Loucy (cell line): ENCODE measurements around the gene ELMOD2.

ENCODE experiments used
- H2AFZ ChIP-seq: fragments of 200-600 bp; sonication (generic); 2 replicates; pipeline ENCODE4 v1.6.0; 2016; ENCODE audit warnings: antibody characterized with exemption, mild to moderate bottlenecking, low read length, moderate library complexity
- H3F3A ChIP-seq: fragments of 200-600 bp; 2 replicates; pipeline ENCODE4 v1.6.0; 2016; ENCODE audit warnings: antibody characterized with exemption, low read depth, mild to moderate bottlenecking
- H3K27me3 ChIP-seq: fragments of 200-600 bp; sonication (generic); 2 replicates; pipeline ENCODE4 v1.6.1; 2014; ENCODE audit warnings: low read length, mild to moderate bottlenecking; ENCODE audit not compliant: insufficient read depth, poor library complexity, severe bottlenecking
- H3K36me3 ChIP-seq: fragments of 200-600 bp; sonication (generic); 2 replicates; pipeline ENCODE4 v1.6.1; 2016; ENCODE audit warnings: low read length; ENCODE audit not compliant: insufficient read depth
- H3K4me1 ChIP-seq: fragments of 200-600 bp; sonication (generic); 2 replicates; pipeline ENCODE4 v1.5.1; 2014; ENCODE audit warnings: low read length, mild to moderate bottlenecking; ENCODE audit not compliant: insufficient read depth, poor library complexity, severe bottlenecking
- H3K4me2 ChIP-seq: fragments of 200-600 bp; sonication (generic); 2 replicates; pipeline ENCODE4 v1.6.0; 2014; ENCODE audit warnings: antibody characterized with exemption, low read length, low read depth, mild to moderate bottlenecking; ENCODE audit not compliant: poor library complexity, severe bottlenecking
- H3K4me3 ChIP-seq: fragments of 200-600 bp; sonication (generic); 2 replicates; pipeline ENCODE4 v1.5.1; 2014; ENCODE audit warnings: low read length, mild to moderate bottlenecking, mixed read lengths; ENCODE audit not compliant: poor library complexity, severe bottlenecking
- H3K79me2 ChIP-seq: fragments of 200-600 bp; sonication (generic); 2 replicates; pipeline ENCODE4 v1.6.1; 2014; ENCODE audit warnings: low read length; ENCODE audit not compliant: insufficient read depth
- H3K9ac ChIP-seq: fragments of 200-600 bp; sonication (generic); 2 replicates; pipeline ENCODE4 v1.6.0; 2014; ENCODE audit warnings: mild to moderate bottlenecking, low read depth, low read length, moderate library complexity; ENCODE audit not compliant: poor library complexity, severe bottlenecking
- H3K9me2 ChIP-seq: fragments of 200-600 bp; sonication (generic); replicated peaks from 2 replicates; pipeline ENCODE4 v1.6.1; 2016; ENCODE audit warnings: low read depth, low read length, mixed read lengths
- H3K9me3 ChIP-seq: fragments of 200-600 bp; sonication (generic); 2 replicates; pipeline ENCODE4 v1.6.1; 2014; ENCODE audit warnings: mild to moderate bottlenecking, antibody characterized with exemption, low read length, low read depth; ENCODE audit not compliant: insufficient read depth
- H4K20me1 ChIP-seq: fragments of 200-600 bp; sonication (generic); 2 replicates; pipeline ENCODE4 v1.6.0; 2014; ENCODE audit warnings: antibody characterized with exemption, low read length, mild to moderate bottlenecking; ENCODE audit not compliant: insufficient read depth, poor library complexity, severe bottlenecking
- EZH2phosphoT487 ChIP-seq: fragments of 200-600 bp; IDR thresholded peaks from 2 replicates; pipeline ENCODE4 v1.6.1; 2018; ENCODE audit warnings: antibody characterized with exemption, mild to moderate bottlenecking, moderate library complexity, borderline replicate concordance
- TF ChIP-seq, protein P1 (sequence below): fragments of 200-600 bp; sonication (generic); conservative IDR thresholded peaks from 2 replicates; pipeline ENCODE4 v1.5.1; 2014; ENCODE audit warnings: mild to moderate bottlenecking, antibody characterized with exemption, low read length

The ELMOD2 gene

GRCh38 chr4:140595065-140595464 lies 71.1 kb downstream of the ELMOD2 start:
- H2AFZ ChIP-seq, result peak overlapping the region; percentile 10; the same call in 1 of the 2 replicates
- no peak overlapping the region for H3K4me2 ChIP-seq
- H3K9me2 ChIP-seq, result no peaks in the 10 kb centered on the region
- H3K9ac ChIP-seq, result no peak overlapping the region
- no peaks in the 10 kb centered on the region for H3K4me1 ChIP-seq
- peaks cover 13% of the 10 kb centered on the region for H3K27me3 ChIP-seq
- TF ChIP-seq, protein P1, sequence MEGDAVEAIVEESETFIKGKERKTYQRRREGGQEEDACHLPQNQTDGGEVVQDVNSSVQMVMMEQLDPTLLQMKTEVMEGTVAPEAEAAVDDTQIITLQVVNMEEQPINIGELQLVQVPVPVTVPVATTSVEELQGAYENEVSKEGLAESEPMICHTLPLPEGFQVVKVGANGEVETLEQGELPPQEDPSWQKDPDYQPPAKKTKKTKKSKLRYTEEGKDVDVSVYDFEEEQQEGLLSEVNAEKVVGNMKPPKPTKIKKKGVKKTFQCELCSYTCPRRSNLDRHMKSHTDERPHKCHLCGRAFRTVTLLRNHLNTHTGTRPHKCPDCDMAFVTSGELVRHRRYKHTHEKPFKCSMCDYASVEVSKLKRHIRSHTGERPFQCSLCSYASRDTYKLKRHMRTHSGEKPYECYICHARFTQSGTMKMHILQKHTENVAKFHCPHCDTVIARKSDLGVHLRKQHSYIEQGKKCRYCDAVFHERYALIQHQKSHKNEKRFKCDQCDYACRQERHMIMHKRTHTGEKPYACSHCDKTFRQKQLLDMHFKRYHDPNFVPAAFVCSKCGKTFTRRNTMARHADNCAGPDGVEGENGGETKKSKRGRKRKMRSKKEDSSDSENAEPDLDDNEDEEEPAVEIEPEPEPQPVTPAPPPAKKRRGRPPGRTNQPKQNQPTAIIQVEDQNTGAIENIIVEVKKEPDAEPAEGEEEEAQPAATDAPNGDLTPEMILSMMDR, result peak; percentile 81
- TF ChIP-seq EZH2phosphoT487, result no peak
- no peaks in the 10 kb centered on the region for H4K20me1 ChIP-seq
- no peaks in the 10 kb centered on the region for H3F3A ChIP-seq
- H3K4me3 ChIP-seq, result no peak overlapping the region
- H3K36me3 ChIP-seq, result no peaks in the 10 kb centered on the region
- H3K9me3 ChIP-seq, result no peaks in the 10 kb centered on the region
- no peaks in the 10 kb centered on the region for H3K79me2 ChIP-seq

GRCh38 chr4:140600408-140600807 lies 76.4 kb downstream of the ELMOD2 start:
- no peaks in the 10 kb centered on the region for H3K79me2 ChIP-seq
- no peak overlapping the region for H3K4me2 ChIP-seq
- no peaks in the 10 kb centered on the region for H3K36me3 ChIP-seq
- no peaks in the 10 kb centered on the region for H3K27me3 ChIP-seq
- H4K20me1 ChIP-seq, result no peaks in the 10 kb centered on the region
- no peak overlapping the region for H2AFZ ChIP-seq
- no peaks in the 10 kb centered on the region for H3F3A ChIP-seq
- H3K9me2 ChIP-seq, result no peaks in the 10 kb centered on the region
- H3K9ac ChIP-seq, result no peak overlapping the region
- no peak overlapping the region for H3K4me3 ChIP-seq
- TF ChIP-seq EZH2phosphoT487, result no peak
- no peaks in the 10 kb centered on the region for H3K4me1 ChIP-seq
- no peaks in the 10 kb centered on the region for H3K9me3 ChIP-seq

- Histone ChIP-seq H3F3A (no peaks in the 10 kb centered on the region), H3K4me2 (no peak overlapping the region), H3K9ac (no peak overlapping the region), H3K4me1 (no peaks in the 10 kb centered on the region), H3K79me2 (no peaks in the 10 kb centered on the region), H3K4me3 (no peak overlapping the region), H3K9me3 (no peaks in the 10 kb centered on the region), H3K27me3 (no peaks in the 10 kb centered on the region), H3K36me3 (no peaks in the 10 kb centered on the region), H2AFZ (no peak overlapping the region), H4K20me1 (no peaks in the 10 kb centered on the region), H3K9me2 (no peaks in the 10 kb centered on the region)
- no peak for TF ChIP-seq EZH2phosphoT487
- TF ChIP-seq, protein P1, result no peak
Measured at GRCh38 chr4:140602714-140603113, 78.7 kb downstream of the ELMOD2 start.

DNA sequence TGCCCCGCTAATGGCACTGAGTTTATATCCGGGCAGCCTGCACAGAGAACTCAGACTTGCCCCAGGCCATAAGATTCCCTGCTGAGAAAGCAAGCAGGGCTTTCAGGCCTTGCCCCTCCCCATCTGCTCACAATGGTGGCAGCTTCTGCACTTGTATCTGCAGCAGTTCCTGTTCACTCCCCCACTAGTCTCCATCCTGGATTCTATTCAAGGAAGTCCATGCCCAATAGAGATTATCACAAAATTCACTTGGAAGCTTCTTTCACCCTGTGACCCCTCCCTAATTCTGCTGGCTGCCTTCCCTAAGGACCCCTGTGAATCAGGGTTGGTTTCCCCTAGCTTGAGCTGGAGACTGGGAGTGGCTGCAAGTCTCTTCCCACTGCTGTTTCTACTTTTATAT lies 79.3 kb downstream of the ELMOD2 start:
- Histone ChIP-seq H2AFZ (no peak overlapping the region), H3K4me2 (no peak overlapping the region), H3K27me3 (no peaks in the 10 kb centered on the region), H3K4me1 (no peaks in the 10 kb centered on the region), H3K36me3 (no peaks in the 10 kb centered on the region), H3K9me3 (no peaks in the 10 kb centered on the region), H3K9me2 (no peaks in the 10 kb centered on the region), H4K20me1 (no peaks in the 10 kb centered on the region), H3K9ac (no peak overlapping the region), H3K79me2 (no peaks in the 10 kb centered on the region), H3K4me3 (no peak overlapping the region), H3F3A (no peaks in the 10 kb centered on the region)
- no peak for TF ChIP-seq EZH2phosphoT487
- TF ChIP-seq, protein P1, result no peak
